ENCODE data around the gene CHST11. TPM values are rescaled to one million over a fixed set of nuclear protein-coding genes. Genes with fewer than 3 reads are reported as not detected.

CHST11 gene
- total and polyA plus RNA-seq, 10 of the 15 experiments (the other 5 are each of a cell fraction or from before 2014, with no cell fraction given): 1.9 to 38.1 (median 17.2) TPM

DNA sequence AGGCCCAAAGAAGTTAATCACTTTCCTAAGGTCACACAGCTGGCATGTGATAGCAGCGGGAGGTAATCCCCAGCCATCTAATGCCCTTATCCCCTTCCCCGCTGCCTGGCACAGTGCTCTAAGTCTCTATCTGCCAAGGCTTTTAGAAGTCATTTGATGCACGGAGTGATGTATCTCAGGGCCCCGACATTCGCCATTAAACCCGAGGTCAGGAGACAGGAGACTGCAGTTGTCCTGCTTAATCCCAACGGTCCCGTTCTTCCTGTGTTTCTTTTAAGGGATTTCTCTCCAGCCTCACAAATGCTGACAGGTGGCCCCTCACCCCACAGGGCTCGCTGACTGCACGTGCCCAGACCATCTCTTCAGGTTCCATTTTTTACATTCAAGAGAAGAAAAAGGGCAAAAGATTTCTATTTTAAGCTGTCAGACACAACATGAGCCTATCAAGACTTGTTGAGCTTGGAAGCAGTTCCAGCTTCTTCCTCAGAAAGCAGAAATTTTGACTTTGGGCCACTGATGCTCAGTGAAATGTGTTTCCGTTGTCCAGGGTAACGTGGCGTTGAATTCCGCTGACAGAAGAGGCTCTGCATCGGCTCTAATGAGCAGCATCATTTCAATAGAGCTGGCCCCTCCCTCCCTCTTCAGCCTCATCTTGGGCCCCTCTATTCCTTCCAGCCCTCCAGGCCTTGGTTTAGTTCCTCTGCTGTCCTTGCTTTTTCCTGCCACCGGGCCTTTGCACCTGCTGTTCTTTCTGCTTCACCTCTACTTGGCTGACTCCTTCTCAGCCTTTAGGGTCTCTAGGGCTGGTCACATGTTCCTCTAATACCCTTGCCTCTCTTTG lies 171.5 kb downstream of the CHST11 start:
- no peak overlapping the region for H3K4me3 ChIP-seq
- RAD21 ChIA-PET (ENCODE audit: unreplicated experiment): no interaction called here
- H3K9me3 ChIP-seq (replicated peaks; ENCODE audit: control insufficient read depth, insufficient read depth, low read length): no peaks in the 10 kb centered on the region
- no peak overlapping the region for H2AFZ ChIP-seq (ENCODE audit: control insufficient read depth, low read depth, low read length)
- DNase-seq (ENCODE audit: low read depth, low spot score) (no peak), ATAC-seq (no peak), FAIRE-seq (no peak)
- POLR2A ChIA-PET: no interaction called here
- no peaks in the 10 kb centered on the region; the same call in none of the 2 replicates for H3K79me2 ChIP-seq (ENCODE audit: control insufficient read depth, insufficient read depth, low read length)
- in situ Hi-C loops (cut with MboI): no loop called here
- H3K4me2 ChIP-seq (ENCODE audit: control insufficient read depth, insufficient read depth): no peak overlapping the region
- no peaks in the 10 kb centered on the region for H3K4me1 ChIP-seq (ENCODE audit: control insufficient read depth, insufficient read depth, low read length)
- 93% methylated on average over 16 of the region's 16 CpGs for WGBS (ENCODE audit: insufficient coverage, insufficient replicate concordance, low lambda C conversion rate, missing lambda C conversion rate)
- H3K27me3 ChIP-seq (replicated peaks in 1 of 2; ENCODE audit: control insufficient read depth in 2 of 2, insufficient read depth in 2 of 2, low read length in 1 of 2): no peaks in the 10 kb centered on the region
- BruUV-seq (replicated peaks): no TSS peak
- SMC1A ChIA-PET (ENCODE audit: uncharacterized antibody, unreplicated experiment): no interaction called here
- H3K9ac ChIP-seq (ENCODE audit: control insufficient read depth, insufficient read depth, low read length): no peak overlapping the region
- CTCF ChIA-PET: no interaction called here
- no peaks in the 10 kb centered on the region for H4K20me1 ChIP-seq (ENCODE audit: control insufficient read depth, insufficient read depth)
- peaks cover 1 to 6% of the 10 kb centered on the region in 2 experiments; a peak in 2 of 4 replicates for H3K36me3 ChIP-seq (ENCODE audit: control insufficient read depth in 2 of 2, insufficient read depth in 2 of 2, low read length in 1 of 2)
- H3K27ac ChIP-seq (ENCODE audit: control insufficient read depth, insufficient read depth): no peak overlapping the region
- intact Hi-C loops (cut with micrococcal nuclease; ENCODE audit: unreplicated experiment): no loop called here
- TF ChIP-seq ZNF217 (IDR thresholded peaks at IDR 0.05) (no peak), MTA3 (IDR thresholded peaks at IDR 0.05; ENCODE audit: borderline replicate concordance, low read length) (no peak), BCL11A (IDR thresholded peaks at IDR 0.05; ENCODE audit: low read depth, low read length) (no peak), RCOR1 (conservative IDR thresholded peaks at IDR 0.05; ENCODE audit: low read depth, low read length) (no peak), RUNX3 (IDR thresholded peaks at IDR 0.05; ENCODE audit: low read length) (no peak), MEF2A (IDR thresholded peaks at IDR 0.05; ENCODE audit: insufficient read depth, low read depth, low read length) (no peak), SMAD5 (IDR thresholded peaks at IDR 0.05; ENCODE audit: low read depth) (no peak), GABPA (IDR thresholded peaks at IDR 0.05; ENCODE audit: low read depth) (no peak), MEF2B (IDR thresholded peaks at IDR 0.05; ENCODE audit: partially characterized antibody, poor library complexity, severe bottlenecking) (no peak)
- TF ChIP-seq, protein P1, sequence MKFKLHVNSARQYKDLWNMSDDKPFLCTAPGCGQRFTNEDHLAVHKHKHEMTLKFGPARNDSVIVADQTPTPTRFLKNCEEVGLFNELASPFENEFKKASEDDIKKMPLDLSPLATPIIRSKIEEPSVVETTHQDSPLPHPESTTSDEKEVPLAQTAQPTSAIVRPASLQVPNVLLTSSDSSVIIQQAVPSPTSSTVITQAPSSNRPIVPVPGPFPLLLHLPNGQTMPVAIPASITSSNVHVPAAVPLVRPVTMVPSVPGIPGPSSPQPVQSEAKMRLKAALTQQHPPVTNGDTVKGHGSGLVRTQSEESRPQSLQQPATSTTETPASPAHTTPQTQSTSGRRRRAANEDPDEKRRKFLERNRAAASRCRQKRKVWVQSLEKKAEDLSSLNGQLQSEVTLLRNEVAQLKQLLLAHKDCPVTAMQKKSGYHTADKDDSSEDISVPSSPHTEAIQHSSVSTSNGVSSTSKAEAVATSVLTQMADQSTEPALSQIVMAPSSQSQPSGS (IDR thresholded peaks at IDR 0.05; ENCODE audit: low read length): no peak
- TF ChIP-seq, protein P2, sequence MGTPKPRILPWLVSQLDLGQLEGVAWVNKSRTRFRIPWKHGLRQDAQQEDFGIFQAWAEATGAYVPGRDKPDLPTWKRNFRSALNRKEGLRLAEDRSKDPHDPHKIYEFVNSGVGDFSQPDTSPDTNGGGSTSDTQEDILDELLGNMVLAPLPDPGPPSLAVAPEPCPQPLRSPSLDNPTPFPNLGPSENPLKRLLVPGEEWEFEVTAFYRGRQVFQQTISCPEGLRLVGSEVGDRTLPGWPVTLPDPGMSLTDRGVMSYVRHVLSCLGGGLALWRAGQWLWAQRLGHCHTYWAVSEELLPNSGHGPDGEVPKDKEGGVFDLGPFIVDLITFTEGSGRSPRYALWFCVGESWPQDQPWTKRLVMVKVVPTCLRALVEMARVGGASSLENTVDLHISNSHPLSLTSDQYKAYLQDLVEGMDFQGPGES (IDR thresholded peaks at IDR 0.05): no peak
- TF ChIP-seq, protein P3, sequence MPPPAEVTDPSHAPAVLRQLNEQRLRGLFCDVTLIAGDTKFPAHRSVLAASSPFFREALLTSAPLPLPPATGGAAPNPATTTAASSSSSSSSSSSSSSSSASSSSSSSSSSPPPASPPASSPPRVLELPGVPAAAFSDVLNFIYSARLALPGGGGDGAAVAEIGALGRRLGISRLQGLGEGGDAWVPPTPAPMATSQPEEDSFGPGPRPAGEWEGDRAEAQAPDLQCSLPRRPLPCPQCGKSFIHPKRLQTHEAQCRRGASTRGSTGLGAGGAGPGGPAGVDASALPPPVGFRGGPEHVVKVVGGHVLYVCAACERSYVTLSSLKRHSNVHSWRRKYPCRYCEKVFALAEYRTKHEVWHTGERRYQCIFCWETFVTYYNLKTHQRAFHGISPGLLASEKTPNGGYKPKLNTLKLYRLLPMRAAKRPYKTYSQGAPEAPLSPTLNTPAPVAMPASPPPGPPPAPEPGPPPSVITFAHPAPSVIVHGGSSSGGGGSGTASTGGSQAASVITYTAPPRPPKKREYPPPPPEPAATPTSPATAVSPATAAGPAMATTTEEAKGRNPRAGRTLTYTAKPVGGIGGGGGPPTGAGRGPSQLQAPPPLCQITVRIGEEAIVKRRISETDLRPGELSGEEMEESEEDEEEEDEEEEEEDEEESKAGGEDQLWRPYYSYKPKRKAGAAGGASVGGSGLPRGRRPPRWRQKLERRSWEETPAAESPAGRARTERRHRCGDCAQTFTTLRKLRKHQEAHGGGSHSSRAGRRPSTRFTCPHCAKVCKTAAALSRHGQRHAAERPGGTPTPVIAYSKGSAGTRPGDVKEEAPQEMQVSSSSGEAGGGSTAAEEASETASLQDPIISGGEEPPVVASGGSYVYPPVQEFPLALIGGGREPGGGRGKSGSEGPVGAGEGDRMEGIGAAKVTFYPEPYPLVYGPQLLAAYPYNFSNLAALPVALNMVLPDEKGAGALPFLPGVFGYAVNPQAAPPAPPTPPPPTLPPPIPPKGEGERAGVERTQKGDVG (CRISPR knock-in tag; IDR thresholded peaks at IDR 0.05): no peak
- TF ChIP-seq, protein P4, sequence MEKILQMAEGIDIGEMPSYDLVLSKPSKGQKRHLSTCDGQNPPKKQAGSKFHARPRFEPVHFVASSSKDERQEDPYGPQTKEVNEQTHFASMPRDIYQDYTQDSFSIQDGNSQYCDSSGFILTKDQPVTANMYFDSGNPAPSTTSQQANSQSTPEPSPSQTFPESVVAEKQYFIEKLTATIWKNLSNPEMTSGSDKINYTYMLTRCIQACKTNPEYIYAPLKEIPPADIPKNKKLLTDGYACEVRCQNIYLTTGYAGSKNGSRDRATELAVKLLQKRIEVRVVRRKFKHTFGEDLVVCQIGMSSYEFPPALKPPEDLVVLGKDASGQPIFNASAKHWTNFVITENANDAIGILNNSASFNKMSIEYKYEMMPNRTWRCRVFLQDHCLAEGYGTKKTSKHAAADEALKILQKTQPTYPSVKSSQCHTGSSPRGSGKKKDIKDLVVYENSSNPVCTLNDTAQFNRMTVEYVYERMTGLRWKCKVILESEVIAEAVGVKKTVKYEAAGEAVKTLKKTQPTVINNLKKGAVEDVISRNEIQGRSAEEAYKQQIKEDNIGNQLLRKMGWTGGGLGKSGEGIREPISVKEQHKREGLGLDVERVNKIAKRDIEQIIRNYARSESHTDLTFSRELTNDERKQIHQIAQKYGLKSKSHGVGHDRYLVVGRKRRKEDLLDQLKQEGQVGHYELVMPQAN (conservative IDR thresholded peaks at IDR 0.05): no peak
- TF ChIP-seq, protein P5, sequence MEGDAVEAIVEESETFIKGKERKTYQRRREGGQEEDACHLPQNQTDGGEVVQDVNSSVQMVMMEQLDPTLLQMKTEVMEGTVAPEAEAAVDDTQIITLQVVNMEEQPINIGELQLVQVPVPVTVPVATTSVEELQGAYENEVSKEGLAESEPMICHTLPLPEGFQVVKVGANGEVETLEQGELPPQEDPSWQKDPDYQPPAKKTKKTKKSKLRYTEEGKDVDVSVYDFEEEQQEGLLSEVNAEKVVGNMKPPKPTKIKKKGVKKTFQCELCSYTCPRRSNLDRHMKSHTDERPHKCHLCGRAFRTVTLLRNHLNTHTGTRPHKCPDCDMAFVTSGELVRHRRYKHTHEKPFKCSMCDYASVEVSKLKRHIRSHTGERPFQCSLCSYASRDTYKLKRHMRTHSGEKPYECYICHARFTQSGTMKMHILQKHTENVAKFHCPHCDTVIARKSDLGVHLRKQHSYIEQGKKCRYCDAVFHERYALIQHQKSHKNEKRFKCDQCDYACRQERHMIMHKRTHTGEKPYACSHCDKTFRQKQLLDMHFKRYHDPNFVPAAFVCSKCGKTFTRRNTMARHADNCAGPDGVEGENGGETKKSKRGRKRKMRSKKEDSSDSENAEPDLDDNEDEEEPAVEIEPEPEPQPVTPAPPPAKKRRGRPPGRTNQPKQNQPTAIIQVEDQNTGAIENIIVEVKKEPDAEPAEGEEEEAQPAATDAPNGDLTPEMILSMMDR (IDR thresholded peaks at IDR 0.05 in 2 of 3, conservative IDR thresholded peaks at IDR 0.05 in 1 of 3; ENCODE audit: control insufficient read depth in 2 of 3, extremely low read depth in 1 of 3, insufficient read depth in 1 of 3, low read depth in 3 of 3, low read length in 3 of 3): no peak
